Colonic mucosa (tissue), 4 donors: ENCODE measurements around the gene U2AF2. TPM values are rescaled to one million over a fixed set of nuclear protein-coding genes. Genes with fewer than 3 reads are reported as not detected.
A peak's percentile ranks its signal among the peaks of the same experiment; 100 is the strongest.

Experiments used
- DNase-seq: peaks from one replicate; pipeline ENCODE4 v3.0.0-alpha.2; 2020
- H3K27ac ChIP-seq: fragments of 200-600 bp; one replicate; pipeline ENCODE4 v1.8.0; 2021
- H3K27me3 ChIP-seq: fragments of 200-600 bp; one replicate; pipeline ENCODE4 v1.8.0; 2021
- H3K36me3 ChIP-seq: fragments of 200-600 bp; one replicate; pipeline ENCODE4 v1.8.0; 2021
- H3K4me1 ChIP-seq: fragments of 200-600 bp; one replicate; pipeline ENCODE4 v1.8.0; 2021; ENCODE audit warnings: mild to moderate bottlenecking
- H3K4me3 ChIP-seq: fragments of 200-600 bp; one replicate; pipeline ENCODE4 v1.8.0; 2021
- H3K9ac ChIP-seq, 2 donors: one replicate each; pipeline ENCODE4 v1.7.0; 2013; ENCODE audit warnings: control low read depth in 2 of 2, low read depth in 2 of 2, low read length in 2 of 2
- H3K9me3 ChIP-seq: fragments of 200-600 bp; one replicate; pipeline ENCODE4 v1.8.0; 2021
- intact Hi-C: fragments of 100-400 bp; cut with DNase I; formaldehyde crosslinking; loops from one replicate; pipeline ENCODE4 v1.14.1; 2022
- total RNA-seq, 2 donors: library from RNA; stranded (reverse); fragmentation: NEBNext Ultra II Directional in 1 of 2; extraction: Animal tissue kit (Norgen Biotek cat#: 25700) in 1 of 2; gene quantifications; one replicate each; pipeline ENCODE4 v1.2.1, GENCODE V29; 2021
- TF ChIP-seq, protein P1 (sequence below): fragments of 200-600 bp; IDR thresholded peaks from one replicate; pipeline ENCODE4 v1.8.0; 2022; ENCODE audit warnings: antibody characterized with exemption, mild to moderate bottlenecking
- donor health status: healthy.
- donor health status: DM: no; HTN: no; CAD: no.
- donor health status: DM: no; HTN: no; CAD: no.

The U2AF2 gene
- total RNA-seq, 2 donors from 2014 or later: 146 to 289 TPM

- no peaks in the 10 kb centered on the region for H3K27me3 ChIP-seq
- H3K4me3 ChIP-seq: peak overlapping the region; percentile 82
- DNase-seq: no peak
- H3K9me3 ChIP-seq: no peaks in the 10 kb centered on the region
- H3K27ac ChIP-seq: no peak overlapping the region
- TF ChIP-seq, protein P1, sequence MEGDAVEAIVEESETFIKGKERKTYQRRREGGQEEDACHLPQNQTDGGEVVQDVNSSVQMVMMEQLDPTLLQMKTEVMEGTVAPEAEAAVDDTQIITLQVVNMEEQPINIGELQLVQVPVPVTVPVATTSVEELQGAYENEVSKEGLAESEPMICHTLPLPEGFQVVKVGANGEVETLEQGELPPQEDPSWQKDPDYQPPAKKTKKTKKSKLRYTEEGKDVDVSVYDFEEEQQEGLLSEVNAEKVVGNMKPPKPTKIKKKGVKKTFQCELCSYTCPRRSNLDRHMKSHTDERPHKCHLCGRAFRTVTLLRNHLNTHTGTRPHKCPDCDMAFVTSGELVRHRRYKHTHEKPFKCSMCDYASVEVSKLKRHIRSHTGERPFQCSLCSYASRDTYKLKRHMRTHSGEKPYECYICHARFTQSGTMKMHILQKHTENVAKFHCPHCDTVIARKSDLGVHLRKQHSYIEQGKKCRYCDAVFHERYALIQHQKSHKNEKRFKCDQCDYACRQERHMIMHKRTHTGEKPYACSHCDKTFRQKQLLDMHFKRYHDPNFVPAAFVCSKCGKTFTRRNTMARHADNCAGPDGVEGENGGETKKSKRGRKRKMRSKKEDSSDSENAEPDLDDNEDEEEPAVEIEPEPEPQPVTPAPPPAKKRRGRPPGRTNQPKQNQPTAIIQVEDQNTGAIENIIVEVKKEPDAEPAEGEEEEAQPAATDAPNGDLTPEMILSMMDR: no peak
- peak overlapping the region; percentile 47 to 80 for H3K9ac ChIP-seq
- intact Hi-C loops: no loop called here
- peaks cover 10% of the 10 kb centered on the region for H3K36me3 ChIP-seq
- H3K4me1 ChIP-seq: peaks cover 21% of the 10 kb centered on the region
These were observed 2.3 kb downstream of the U2AF2 start for GRCh38 chr19:55656988-55657747.

DNA sequence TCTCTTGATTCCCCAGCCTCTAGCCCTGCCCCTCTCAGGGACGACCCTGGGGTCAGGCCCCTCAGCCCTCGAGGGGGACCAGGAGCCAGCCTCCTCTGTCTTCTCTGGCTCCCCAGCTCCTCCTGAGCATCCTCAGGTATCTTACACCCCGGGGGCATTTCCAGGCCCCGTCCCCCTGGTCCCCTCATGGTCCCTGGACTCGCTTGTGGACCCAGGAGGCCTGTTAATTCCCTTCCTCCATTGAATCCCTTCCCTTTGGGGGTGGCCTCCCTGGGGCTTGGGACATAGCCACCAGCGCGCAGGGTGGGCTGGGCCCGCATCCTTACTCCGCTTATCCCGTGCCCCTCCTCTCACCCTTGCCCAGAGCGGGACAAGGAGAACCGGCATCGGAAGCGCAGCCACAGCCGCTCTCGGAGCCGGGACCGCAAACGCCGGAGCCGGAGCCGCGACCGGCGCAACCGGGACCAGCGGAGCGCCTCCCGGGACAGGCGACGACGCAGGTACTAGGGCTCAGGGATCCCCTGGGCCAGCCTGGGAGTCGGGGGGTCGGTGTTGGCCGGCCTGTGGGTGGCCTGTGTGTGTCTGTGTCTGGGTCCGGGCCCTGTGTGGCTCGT lies 4.1 kb downstream of the U2AF2 start:
- Histone ChIP-seq H3K36me3 (peaks cover 18% of the 10 kb centered on the region), H3K27me3 (no peaks in the 10 kb centered on the region), H3K27ac (no peak overlapping the region), H3K9ac (no peak overlapping the region), H3K9me3 (no peaks in the 10 kb centered on the region), H3K4me3 (no peak overlapping the region), H3K4me1 (peaks cover 21% of the 10 kb centered on the region)
- intact Hi-C loops: no loop called here
- TF ChIP-seq, protein P1: no peak
- no peak for DNase-seq

- Histone ChIP-seq H3K4me1 (peaks cover 21% of the 10 kb centered on the region), H3K4me3 (no peak overlapping the region), H3K36me3 (peaks cover 19% of the 10 kb centered on the region), H3K27ac (no peak overlapping the region), H3K9ac (no peak overlapping the region), H3K9me3 (no peaks in the 10 kb centered on the region), H3K27me3 (no peaks in the 10 kb centered on the region)
- intact Hi-C loops: no loop called here
- TF ChIP-seq, protein P1: no peak
- no peak for DNase-seq
These were observed 5.0 kb downstream of the U2AF2 start for GRCh38 chr19:55659822-55660221.

GRCh38 chr19:55660404-55660803 lies 5.6 kb downstream of the U2AF2 start:
- no peak overlapping the region for H3K27ac ChIP-seq
- TF ChIP-seq, protein P1: no peak
- no peaks in the 10 kb centered on the region for H3K9me3 ChIP-seq
- peaks cover 19% of the 10 kb centered on the region for H3K36me3 ChIP-seq
- H3K27me3 ChIP-seq: no peaks in the 10 kb centered on the region
- intact Hi-C loops: no loop called here
- peaks cover 21% of the 10 kb centered on the region for H3K4me1 ChIP-seq
- no peak for DNase-seq
- H3K4me3 ChIP-seq: no peak overlapping the region
- H3K9ac ChIP-seq: no peak overlapping the region

- H3K27me3 ChIP-seq: no peaks in the 10 kb centered on the region
- no peak overlapping the region for H3K4me3 ChIP-seq
- H3K9ac ChIP-seq: no peak overlapping the region
- peaks cover 21% of the 10 kb centered on the region for H3K4me1 ChIP-seq
- DNase-seq: no peak
- TF ChIP-seq, protein P1: no peak
- peaks cover 19% of the 10 kb centered on the region for H3K36me3 ChIP-seq
- no peak overlapping the region for H3K27ac ChIP-seq
- H3K9me3 ChIP-seq: no peaks in the 10 kb centered on the region
- intact Hi-C loops: no loop called here
These were observed 6.2 kb downstream of the U2AF2 start for GRCh38 chr19:55660991-55661390.
